Uterus (tissue), 2 donors: ENCODE measurements around the gene CLOCK.

Source experiments
- CTCF ChIP-seq, 4 experiments: fragments of 200-600 bp in 2 of 4; fragments of 450-650 bp in 2 of 4; sonication (generic) in 2 of 4; IDR thresholded peaks; one replicate each; pipeline ENCODE4 v1.5.1; 2016 to 2019; ENCODE audit warnings: antibody characterized with exemption in 4 of 4, mild to moderate bottlenecking in 2 of 4, moderate library complexity in 1 of 4
- POLR2A ChIP-seq, 2 donors: fragments of 450-650 bp; IDR thresholded peaks; one replicate each; pipeline ENCODE4 v1.6.1; 2016; ENCODE audit warnings: antibody characterized with exemption in 2 of 2, mild to moderate bottlenecking in 1 of 2, moderate library complexity in 1 of 2

GRCh38 chr4:55512077-55512476, 34.6 kb downstream of the CLOCK start:
- no peak for TF ChIP-seq CTCF (IDR thresholded peaks at IDR 0.05)
- TF ChIP-seq POLR2A (IDR thresholded peaks at IDR 0.05): no peak
